IMR-90 (cell line): ENCODE data around the gene QKI.

Experiments used
- BHLHE40 ChIP-seq: fragments of 150-350 bp; IDR thresholded peaks from 2 replicates; pipeline ENCODE4 v1.6.1; 2016; ENCODE audit warnings: mild to moderate bottlenecking, low read depth, low read length
- CEBPB ChIP-seq: IDR thresholded peaks from 2 replicates; pipeline ENCODE4 v1.6.1; 2012; ENCODE audit warnings: low read depth, low read length, improper control_type of control experiment
- MAFK ChIP-seq: IDR thresholded peaks from 2 replicates; pipeline ENCODE4 v1.6.1; 2012; ENCODE audit warnings: low read depth, low read length, improper control_type of control experiment
- MAZ ChIP-seq: IDR thresholded peaks from 2 replicates; pipeline ENCODE4 v1.6.1; 2012; ENCODE audit warnings: low read depth, mild to moderate bottlenecking, low read length, improper control_type of control experiment, moderate library complexity, borderline replicate concordance
- MXI1 ChIP-seq: IDR thresholded peaks from 2 replicates; pipeline ENCODE4 v1.6.1; 2012; ENCODE audit warnings: low read depth, mild to moderate bottlenecking, low read length, moderate library complexity, borderline replicate concordance
- POLR2A ChIP-seq: IDR thresholded peaks from 2 replicates; pipeline ENCODE4 v1.6.1; 2012; ENCODE audit warnings: mild to moderate bottlenecking, low read depth, low read length
- RAD21 ChIP-seq: IDR thresholded peaks from 2 replicates; pipeline ENCODE4 v1.6.1; 2012; ENCODE audit warnings: low read length, improper control_type of control experiment
- RCOR1 ChIP-seq: IDR thresholded peaks from 2 replicates; pipeline ENCODE4 v1.6.1; 2012; ENCODE audit warnings: mild to moderate bottlenecking, low read length, improper control_type of control experiment; ENCODE audit not compliant: insufficient replicate concordance
- RFX5 ChIP-seq: IDR thresholded peaks from 2 replicates; pipeline ENCODE4 v1.8.0; 2012; ENCODE audit warnings: low read depth, mild to moderate bottlenecking, low read length, moderate library complexity
- TF ChIP-seq, protein P1 (sequence below): conservative IDR thresholded peaks from 2 replicates; pipeline ENCODE4 v1.5.1; 2012; ENCODE audit warnings: mild to moderate bottlenecking, low read depth, low read length, improper control_type of control experiment
- TF ChIP-seq, protein P2 (sequence below): fragments of 150-350 bp; IDR thresholded peaks from 2 replicates; pipeline ENCODE4 v1.6.1; 2017; ENCODE audit warnings: mild to moderate bottlenecking, antibody characterized with exemption, low read length, low read depth
- TF ChIP-seq, protein P3 (sequence below): fragments of 150-350 bp; IDR thresholded peaks from 2 replicates; pipeline ENCODE4 v1.6.1; 2016; ENCODE audit warnings: low read depth, mild to moderate bottlenecking, low read length, moderate library complexity, borderline replicate concordance

GRCh38 chr6:163442336-163442735, 27.8 kb downstream of the QKI start:
- TF ChIP-seq, protein P1, sequence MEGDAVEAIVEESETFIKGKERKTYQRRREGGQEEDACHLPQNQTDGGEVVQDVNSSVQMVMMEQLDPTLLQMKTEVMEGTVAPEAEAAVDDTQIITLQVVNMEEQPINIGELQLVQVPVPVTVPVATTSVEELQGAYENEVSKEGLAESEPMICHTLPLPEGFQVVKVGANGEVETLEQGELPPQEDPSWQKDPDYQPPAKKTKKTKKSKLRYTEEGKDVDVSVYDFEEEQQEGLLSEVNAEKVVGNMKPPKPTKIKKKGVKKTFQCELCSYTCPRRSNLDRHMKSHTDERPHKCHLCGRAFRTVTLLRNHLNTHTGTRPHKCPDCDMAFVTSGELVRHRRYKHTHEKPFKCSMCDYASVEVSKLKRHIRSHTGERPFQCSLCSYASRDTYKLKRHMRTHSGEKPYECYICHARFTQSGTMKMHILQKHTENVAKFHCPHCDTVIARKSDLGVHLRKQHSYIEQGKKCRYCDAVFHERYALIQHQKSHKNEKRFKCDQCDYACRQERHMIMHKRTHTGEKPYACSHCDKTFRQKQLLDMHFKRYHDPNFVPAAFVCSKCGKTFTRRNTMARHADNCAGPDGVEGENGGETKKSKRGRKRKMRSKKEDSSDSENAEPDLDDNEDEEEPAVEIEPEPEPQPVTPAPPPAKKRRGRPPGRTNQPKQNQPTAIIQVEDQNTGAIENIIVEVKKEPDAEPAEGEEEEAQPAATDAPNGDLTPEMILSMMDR, result no peak
- TF ChIP-seq, protein P2, sequence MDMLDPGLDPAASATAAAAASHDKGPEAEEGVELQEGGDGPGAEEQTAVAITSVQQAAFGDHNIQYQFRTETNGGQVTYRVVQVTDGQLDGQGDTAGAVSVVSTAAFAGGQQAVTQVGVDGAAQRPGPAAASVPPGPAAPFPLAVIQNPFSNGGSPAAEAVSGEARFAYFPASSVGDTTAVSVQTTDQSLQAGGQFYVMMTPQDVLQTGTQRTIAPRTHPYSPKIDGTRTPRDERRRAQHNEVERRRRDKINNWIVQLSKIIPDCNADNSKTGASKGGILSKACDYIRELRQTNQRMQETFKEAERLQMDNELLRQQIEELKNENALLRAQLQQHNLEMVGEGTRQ, result no peak
- no peak for TF ChIP-seq POLR2A
- no peak for TF ChIP-seq CEBPB
- TF ChIP-seq, protein P3, sequence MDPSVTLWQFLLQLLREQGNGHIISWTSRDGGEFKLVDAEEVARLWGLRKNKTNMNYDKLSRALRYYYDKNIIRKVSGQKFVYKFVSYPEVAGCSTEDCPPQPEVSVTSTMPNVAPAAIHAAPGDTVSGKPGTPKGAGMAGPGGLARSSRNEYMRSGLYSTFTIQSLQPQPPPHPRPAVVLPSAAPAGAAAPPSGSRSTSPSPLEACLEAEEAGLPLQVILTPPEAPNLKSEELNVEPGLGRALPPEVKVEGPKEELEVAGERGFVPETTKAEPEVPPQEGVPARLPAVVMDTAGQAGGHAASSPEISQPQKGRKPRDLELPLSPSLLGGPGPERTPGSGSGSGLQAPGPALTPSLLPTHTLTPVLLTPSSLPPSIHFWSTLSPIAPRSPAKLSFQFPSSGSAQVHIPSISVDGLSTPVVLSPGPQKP, result no peak
- TF ChIP-seq MXI1, result no peak
- no peak for TF ChIP-seq RAD21
- TF ChIP-seq RCOR1, result no peak
- TF ChIP-seq MAZ, result no peak
- TF ChIP-seq RFX5, result no peak
- no peak for TF ChIP-seq MAFK
- TF ChIP-seq BHLHE40, result no peak
